Raji (cell line): ENCODE results near the gene ITPR3.

ENCODE experiments used
- POLR2A ChIP-seq: IDR thresholded peaks from 2 replicates; pipeline ENCODE4 v1.6.1; 2011; ENCODE audit warnings: low read depth, low read length, control low read depth; ENCODE audit not compliant: insufficient read depth

Gene ITPR3

DNA sequence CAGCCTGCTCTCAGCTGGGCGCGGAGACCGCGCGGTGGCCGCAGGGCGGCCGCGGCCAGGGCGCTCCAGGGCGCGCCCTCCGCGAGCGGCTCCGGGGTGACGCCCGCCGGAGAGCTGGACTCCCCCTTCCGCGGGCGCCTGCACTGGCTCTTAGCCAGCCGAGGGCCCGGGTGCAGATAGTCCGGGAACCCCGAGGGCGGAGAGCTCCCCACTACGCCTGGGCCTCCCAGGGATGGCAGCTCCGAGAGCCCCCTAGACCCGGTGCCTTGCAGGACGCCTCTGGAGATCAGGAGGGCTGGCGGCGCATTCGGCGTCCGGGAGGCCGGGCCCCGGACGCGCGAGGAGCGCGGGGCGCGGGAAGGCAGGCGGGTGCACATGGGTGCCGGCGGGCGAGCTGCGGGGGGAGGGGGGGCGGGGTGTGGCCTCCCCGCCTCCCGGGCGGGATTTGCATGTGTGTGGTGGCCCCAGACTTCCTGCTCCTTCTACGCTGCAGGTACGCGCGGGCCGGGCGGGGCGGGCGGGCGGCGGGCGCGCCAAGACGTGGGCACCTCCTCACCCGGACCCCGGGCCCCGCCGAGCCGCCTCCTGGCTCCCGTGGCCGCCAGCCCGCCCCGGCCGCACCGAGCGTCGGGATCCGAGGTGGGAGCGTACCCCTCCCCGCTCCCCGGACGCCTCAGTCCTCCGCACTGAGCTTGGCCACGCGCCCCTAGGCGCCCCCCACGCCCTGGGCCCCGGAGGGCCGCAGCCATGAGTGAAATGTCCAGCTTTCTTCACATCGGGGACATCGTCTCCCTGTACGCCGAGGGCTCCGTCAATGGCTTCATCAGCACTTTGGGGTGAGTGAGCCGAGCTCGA, at the start of gene ITPR3:
Gene ITPR3, plus strand, starts transcription at position 467 of the 855 bp plus-strand sequence. Its CDS starts 281 bp downstream, at position 748.
- peak; percentile 78 for TF ChIP-seq POLR2A

DNA sequence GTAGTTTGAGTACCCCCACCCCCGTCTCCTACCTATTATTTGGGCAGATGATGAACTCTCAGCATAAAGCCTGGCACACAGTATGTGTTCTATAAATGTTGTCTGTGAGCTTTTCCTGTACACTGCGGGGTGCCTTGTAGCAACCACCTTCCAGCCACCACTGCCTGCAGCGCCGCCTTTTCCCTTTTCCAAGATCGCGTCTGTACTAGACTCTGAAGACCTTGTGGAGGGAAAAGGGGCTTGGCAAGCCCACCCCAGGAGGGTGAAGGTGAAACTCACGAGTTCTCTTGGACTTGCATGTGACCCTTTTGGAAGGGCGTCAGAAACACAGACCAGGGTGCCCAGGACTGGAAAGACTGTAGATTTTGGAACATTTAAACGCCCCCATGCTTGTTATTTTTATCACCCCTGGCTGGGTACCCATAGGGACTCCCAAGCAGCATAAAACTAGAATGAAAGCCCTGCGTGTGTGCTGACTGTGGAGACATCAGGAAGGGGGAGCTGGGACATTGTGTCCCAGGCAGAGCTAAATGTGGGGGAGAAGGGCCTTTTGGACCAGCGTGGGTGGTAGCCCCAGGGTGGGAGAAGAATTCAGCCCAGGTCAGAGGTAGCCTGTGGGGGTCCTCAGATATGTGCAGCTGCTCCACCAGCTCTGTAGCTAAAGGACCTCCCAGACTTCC, 49.3 kb upstream of the ITPR3 start:
- TF ChIP-seq POLR2A = no peak

DNA sequence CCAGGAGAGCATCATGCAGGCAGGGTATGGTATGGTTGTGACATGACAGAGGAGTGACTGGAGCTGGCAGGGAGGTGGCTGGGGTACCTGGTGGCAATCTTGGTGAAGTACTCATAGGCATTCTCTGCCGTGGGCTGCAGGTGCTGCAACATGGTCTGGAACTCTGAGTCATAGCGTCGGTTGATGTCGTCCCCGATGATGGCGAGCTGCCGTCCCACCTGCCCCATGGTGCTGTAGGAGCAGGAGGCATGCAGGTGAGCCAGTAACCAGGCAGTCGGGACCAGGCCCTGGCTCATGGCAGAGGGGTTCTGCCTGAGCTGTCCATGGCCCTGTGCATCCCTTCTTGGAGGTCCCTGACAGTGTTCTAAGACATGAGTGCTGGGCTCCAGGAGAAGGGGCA, 45.9 kb upstream of the ITPR3 start:
- TF ChIP-seq POLR2A = no peak

DNA sequence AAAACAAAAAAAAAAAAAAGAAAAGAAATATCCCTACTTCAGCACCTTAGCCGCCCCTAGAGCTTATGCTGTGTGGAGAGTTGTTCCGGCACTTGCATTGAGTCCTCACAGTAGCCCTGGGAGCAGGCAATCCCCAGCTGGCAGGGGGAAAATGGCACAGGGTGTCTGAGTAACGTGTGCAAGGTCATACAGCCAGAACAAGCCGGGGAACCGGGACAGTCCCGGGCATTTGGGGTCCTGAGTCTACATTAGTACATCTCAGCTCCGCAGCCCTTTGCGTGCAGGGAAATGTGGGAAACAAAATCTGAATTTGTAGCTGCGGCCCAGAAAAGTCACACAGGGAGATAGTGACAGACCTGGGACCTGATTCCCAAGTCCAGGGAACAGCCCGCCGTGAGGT, 44.5 kb upstream of the ITPR3 start:
- TF ChIP-seq POLR2A = no peak

DNA sequence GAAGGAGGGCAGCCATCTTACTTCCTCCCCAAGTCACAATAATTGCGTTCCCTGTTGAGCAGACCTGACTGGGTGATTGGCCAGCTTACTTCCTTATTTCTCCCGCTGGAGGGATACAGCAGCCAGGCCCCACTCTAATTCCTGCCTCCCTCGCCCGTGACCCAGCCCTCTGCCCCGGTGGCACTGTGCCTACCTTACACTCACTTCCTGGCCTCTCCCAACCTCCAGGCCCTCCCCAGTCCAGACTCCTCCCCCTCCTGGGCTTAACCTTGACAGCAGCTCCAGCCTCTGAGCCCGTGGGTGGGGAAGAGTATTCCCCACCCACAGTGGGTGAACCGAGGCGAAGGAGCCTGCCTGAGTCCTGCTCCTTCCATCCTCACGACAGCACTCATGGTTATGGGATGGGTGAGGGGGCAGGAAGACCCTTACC, 44.0 kb upstream of the ITPR3 start:
- TF ChIP-seq POLR2A = no peak

DNA sequence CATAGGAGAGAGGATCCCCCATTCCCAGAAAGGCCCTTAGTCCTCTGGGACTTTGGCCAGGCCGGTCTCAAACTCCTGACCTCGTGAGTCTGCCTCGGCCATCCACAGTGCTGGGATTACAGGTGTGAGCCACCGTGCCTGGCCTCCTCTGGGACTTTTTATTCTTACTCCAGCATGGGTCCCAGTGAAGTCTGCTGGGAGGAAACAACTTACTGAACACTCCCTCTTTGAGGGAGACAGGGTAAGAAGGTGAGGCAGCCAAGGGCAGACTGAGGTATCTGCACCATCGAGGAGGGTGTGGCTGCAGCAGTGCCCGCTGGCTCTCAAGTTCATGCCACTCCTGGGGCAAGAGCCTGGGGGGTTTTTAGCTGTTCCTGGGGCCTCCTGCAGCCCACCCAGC, 43.4 kb upstream of the ITPR3 start:
- no peak for TF ChIP-seq POLR2A

DNA sequence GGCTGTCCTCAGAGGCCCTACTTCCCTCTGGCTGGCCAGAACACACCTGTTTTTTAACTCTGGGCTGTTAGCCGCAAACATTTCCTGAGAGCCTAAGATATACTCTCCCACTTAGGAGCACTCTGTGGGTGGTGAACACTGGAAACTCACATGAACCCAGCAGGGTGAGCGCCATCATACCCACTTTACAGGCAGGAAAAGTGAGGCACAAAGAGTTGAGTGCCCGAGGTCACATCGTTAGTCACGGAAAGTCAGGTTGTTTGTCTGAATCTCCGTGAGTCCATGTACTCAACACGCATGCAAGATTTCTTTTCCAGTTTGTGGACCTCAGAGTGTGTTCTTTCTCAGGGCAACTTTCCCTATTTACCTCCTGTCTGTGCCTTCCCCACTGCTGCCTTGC, 43.0 kb upstream of the ITPR3 start:
- no peak for TF ChIP-seq POLR2A

DNA sequence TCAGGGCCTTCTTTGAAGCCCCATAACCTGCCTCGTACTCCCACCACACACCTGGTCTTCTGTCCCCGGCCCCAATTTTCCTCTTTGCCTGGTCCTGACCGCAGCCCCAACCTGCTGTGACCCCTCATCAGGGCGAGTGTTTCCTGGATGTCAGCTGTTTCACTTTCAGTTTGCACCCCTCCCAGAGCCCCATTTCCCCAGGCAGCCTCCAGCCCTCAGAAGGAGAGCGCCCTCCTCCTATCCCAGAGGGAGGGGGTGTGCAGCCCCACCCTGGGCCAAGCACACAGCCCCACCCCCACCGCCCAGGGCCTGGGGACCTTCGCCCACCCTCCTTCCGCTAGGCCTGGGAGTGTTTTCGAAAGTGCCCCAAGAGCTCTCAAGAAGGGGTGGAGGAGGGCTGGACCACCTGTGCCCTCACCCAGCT, 42.5 kb upstream of the ITPR3 start:
- no peak for TF ChIP-seq POLR2A

DNA sequence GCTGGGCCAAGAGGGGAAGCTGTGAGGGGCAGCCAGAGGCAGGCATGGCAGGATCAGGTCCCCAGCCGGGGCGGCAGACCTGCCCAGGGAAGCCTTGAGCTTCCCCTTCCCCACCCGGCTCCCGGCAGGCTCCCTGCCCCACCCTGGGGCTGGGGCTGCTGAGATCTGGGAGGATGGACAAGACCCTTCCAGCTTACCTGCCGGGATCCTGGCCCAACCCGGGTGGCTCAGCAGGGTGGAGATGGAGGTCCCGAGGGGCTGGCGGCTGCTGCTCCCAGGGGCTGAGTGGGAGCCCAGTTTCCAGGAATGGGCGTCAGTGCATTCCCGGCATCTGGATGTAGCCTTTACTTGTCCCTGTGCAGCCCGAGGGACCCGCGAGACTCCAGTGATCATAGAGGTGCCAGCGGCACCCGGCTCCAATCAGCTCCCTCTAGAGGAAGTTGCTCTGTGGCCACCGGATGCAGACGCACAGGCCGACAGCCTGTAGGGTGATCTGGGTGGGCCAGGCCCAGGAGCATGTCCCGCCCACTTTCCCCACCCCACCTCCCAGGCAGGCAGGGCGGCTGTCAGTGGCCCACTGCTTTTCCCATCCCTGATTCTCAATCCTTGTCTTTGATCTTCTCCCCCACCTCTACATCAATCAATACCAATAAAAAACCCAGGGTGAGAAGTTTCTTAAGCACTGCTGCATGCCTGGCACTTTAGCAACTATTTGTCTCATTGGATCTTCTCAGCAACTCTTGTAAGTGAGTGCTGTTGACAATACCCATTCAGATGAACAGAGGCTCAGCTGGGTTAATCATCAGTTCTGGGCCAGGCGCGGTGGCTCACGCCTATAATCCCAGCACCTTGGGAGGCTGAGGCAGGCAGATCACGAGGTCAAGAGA, 41.1 kb upstream of the ITPR3 start, which contains the start of gene BAK1:
Gene BAK1, minus strand, starts transcription at position 449 of the 887 bp plus-strand sequence. CDS start 2,672 bp downstream, outside the sequence.
- TF ChIP-seq POLR2A = peak; percentile 83

DNA sequence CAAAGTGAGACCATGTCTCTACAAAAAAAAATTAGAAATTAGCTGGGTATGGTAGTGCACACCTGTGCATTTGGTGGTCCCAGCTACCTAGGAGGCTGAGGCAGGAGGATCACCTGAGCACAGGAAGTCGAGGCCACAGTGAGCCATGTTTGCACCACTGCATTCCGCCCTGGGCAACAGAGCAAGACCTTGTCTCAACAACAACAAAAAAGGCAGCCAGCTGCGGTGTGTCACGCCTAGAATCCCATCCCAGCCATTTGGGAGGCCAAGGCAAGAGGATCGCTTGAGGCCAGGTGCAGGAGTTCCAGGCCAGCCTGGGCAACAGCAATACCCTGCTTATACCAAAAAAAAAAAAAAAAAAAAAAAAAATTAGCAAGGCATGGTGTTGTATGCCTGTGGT, 39.9 kb upstream of the ITPR3 start:
- TF ChIP-seq POLR2A = no peak

DNA sequence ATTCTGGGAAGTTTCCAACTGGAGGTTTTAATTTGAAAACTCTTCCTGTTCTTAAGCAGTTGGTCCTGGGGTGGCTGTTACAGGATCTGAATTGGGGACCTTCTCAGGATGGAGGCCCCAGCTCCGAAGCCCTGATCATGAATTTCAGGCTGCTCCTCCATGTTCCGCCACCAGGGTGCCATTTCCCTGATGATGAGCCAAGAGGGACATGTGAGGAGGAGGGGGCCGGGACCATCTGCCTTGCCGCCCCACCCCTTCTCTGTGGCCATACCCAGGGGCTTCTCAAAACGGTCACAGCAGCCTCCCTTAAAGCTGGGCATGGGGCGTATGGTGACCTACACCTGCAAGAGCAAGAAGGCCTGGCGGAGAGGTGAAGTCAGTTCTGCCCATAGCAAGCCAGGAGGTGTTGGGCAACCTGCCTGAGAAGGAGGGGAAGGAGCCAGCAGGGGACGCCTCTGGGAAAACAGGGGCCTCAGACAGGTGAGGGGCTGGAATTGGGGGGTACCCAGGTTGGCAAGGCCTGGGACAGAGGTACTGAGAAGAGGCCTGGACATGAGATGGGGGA, 37.4 kb upstream of the ITPR3 start:
- TF ChIP-seq POLR2A = no peak

DNA sequence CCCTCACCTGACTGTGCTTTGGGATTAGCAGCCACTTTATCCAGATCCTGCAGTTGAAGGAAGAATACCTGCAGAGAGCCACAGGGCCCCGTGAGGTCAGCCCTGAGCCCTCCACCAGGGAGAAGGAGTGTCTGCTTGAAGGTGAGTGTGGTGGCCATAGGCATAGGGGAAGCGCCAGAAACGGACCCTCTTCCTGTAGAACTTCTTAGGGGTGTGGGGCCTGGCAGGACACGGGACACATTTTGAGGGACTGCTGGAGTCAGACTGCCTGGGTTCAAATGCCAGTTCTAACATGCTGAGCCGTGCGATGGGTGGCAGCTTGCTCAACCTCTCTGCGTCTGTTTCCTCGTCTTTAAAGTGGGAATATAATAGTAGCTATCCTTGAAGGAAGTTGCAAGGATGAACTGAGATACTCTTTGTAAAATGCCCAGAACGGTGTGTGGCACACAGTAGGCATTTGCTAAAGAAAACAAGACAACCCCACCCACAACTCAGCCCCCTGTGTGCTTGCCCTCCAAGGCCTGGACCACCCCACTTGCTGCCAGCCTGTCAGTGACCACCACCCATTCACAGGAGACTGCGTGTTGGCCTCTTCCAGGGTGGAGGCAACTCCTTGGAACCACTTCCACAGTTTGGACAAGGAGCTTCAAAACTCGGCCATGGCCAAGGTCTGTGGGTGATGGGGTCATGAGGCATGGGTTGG, 36.3 kb upstream of the ITPR3 start:
- no peak for TF ChIP-seq POLR2A

DNA sequence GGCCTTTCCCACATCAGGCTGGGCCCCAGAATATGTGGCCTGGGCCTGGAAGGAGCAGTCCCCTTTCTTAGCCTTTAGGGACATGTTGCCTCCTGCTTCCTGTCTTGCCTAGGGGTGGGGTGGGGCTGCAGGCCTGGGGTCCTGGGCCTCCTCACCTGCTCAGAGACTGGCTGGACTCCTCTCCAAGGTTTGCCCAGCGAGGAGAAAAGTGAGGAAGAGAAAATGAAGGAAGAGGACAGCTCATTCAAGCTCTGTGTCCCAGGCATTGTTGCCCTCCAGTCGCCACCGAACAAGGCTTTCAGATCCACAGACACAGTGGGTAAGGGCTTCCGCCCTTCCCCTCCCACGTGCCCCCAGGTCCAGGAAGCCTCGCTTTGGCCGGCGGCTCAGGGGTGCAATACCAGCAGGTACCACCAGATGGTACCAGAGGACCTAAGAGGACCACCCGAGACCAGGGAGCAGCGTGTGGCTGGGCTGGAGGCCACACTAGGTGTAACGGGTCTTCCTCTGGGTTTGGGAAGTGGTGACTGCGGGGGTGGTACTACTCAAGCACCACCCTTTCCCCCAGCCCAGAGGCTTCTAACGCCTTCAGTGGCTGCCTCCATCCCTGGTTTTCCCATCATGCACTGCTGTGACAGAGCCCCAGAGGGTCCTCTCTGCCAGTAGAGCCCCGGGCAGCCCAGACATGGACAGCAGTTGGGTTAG, 35.6 kb upstream of the ITPR3 start:
- TF ChIP-seq POLR2A = peak; percentile 60

DNA sequence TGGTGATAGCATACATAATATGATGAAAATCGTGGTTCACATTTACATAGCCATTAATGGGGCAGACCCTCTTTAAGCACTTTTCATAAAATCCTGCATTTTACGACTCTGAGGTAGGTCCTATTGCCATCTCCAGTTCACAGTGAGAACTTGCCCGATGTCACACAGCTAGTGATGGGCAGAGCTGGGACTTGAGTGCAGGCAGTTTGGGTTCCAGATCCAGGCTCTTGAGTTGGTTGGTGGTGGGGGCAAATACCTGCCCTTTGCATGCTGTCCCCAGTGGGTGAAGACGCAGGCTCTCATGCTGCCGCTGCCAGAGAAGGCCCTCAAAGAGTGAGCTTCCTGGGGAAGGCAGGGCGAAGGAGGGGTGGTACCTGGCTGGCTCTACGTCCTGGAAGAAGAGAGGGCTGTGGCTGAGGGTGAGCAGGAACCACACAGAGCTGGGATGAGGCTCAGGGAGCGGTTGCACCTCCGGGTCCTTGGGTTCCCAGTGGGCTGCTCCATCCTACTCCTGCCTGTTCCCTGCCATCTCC, 34.9 kb upstream of the ITPR3 start:
- no peak for TF ChIP-seq POLR2A

DNA sequence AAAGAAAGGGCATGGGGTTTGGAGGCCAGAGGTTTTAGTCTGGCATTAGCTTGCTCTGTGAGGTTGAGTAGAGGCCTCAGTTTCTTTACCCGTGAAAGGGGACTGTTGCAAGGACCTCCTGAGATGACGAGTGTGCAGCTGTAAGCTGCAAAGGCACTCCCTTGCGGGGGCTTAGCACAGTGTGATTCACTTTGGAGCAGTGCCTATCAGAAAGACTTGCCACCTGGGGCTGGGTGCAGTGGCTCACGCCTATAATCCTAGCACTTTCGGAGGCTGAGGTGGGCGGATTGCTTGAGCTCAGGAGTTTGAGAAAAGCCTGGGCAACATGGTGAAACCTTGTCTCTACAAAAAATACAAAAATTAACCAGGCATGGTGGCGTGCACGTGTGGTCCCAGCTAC, 33.6 kb upstream of the ITPR3 start:
- no peak for TF ChIP-seq POLR2A
